ENCODE measurements around the gene CTTN. TPM values are rescaled to one million over a fixed set of nuclear protein-coding genes. Genes with fewer than 3 reads are reported as not detected.

The CTTN gene
- total RNA-seq, 1 experiment from 2014 or later, result 224 TPM

DNA sequence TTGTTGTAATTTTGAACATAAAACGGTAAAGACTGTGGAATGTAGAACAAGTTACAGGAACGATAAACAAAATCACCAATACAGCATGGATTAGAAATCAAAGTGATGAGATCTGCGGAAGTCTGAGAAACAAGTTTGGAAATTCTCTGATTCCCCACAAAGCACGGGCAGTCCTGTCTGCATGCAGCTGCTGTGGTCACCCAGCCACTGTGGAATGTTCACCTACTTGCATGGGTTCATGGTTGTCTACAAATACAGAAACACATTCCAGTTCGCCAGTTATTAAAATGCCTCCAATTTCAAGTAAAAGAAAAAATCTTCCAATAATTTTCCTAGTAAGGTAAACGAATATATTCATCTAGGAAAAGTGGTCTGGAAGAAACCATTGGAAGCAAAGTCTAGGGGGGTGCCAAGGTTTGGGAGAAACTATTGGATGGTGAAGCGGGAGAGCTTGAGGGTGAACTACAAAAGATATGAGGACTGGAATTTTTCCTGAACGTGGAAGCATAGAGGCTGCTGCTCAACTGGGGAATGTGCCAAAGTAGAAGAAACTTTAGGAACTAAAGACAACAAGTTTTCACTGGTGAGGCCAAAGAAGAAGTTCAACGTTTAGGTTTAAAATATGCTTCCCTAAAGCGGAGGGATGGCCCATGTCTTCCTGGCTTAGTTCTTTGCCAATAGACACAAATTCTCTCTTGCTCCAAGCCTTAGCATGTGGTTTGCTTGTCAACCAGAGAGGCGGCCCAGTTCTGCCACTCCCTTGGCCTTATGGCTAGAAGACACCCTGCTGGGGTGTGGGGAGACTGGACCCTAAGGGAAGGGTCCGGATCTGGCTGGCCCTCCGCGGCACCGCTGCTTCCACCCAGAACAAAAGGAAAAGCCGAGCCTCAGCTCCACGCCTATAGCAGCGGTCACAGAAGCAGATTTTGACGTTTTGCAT lies 70.2 kb downstream of the CTTN start:
- Histone ChIP-seq H3K9ac (ENCODE audit: extremely low read depth, insufficient read length, low read length) (no peak overlapping the region), H2AFZ (ENCODE audit: low read length) (no peak overlapping the region), H4K91ac (ENCODE audit: insufficient read length, low read depth, low read length) (no peak overlapping the region), H3K4me1 (ENCODE audit: insufficient read depth, low read length) (no peaks in the 10 kb centered on the region), H2BK20ac (ENCODE audit: low read depth, low read length, poor library complexity, severe bottlenecking) (no peak overlapping the region), H4K8ac (replicated peaks; ENCODE audit: insufficient read length, low read depth, low read length) (no peak overlapping the region), H4K5ac (ENCODE audit: insufficient read length, low read depth, low read length) (no peak overlapping the region), H2BK5ac (ENCODE audit: insufficient read length, low read length) (no peak overlapping the region), H3K18ac (ENCODE audit: insufficient read length, low read depth, low read length) (no peak overlapping the region), H3T11ph (ENCODE audit: low read length) (no peak overlapping the region), H3K23ac (ENCODE audit: insufficient read length, low read depth, low read length) (no peak overlapping the region), H3K79me2 (ENCODE audit: insufficient read depth, low read length) (no peaks in the 10 kb centered on the region; the same call in 1 of the 2 replicates), H3K27me3 (ENCODE audit: insufficient read depth, low read length) (no peaks in the 10 kb centered on the region), H2BK12ac (ENCODE audit: insufficient read length, low read depth, low read length) (no peak overlapping the region), H3K9me3 (ENCODE audit: control insufficient read depth, low read depth, low read length) (no peaks in the 10 kb centered on the region), H3K14ac (ENCODE audit: insufficient read depth, low read length) (no peak overlapping the region), H3K27ac (ENCODE audit: insufficient read length, low read depth, low read length) (no peak overlapping the region), H4K20me1 (ENCODE audit: control insufficient read depth, insufficient read depth, insufficient read length) (no peaks in the 10 kb centered on the region), H2BK15ac (ENCODE audit: low read depth, low read length) (no peak overlapping the region), H3K4me2 (ENCODE audit: insufficient read depth, insufficient read length, low read length) (no peak overlapping the region), H3K23me2 (ENCODE audit: insufficient read length, low read depth, low read length, poor library complexity, severe bottlenecking) (no peaks in the 10 kb centered on the region), H2AK5ac (ENCODE audit: insufficient read length, low read length) (no peak overlapping the region), H3K79me1 (ENCODE audit: insufficient read depth, low read depth, low read length, poor library complexity, severe bottlenecking) (no peaks in the 10 kb centered on the region), H2BK120ac (ENCODE audit: low read depth, low read length, poor library complexity, severe bottlenecking) (no peak overlapping the region), H3K56ac (ENCODE audit: insufficient read length, low read depth, low read length) (no peak overlapping the region), H3K4ac (ENCODE audit: low read depth, low read length) (no peak overlapping the region)
- H3K27ac Mint-ChIP-seq, result no peak overlapping the region
- peaks cover 2 to 8% (median 4%) of the 10 kb centered on the region in 3 experiments; a peak in 5 of 7 replicates for H3K36me3 Mint-ChIP-seq (ENCODE audit: insufficient read depth in 1 of 3, low read depth in 3 of 3)
- WGBS (ENCODE audit: extremely low coverage, insufficient read length, low lambda C conversion rate), result no CpG with 5 or more reads among the region's 19 CpGs
- DNase-seq, result no peak
- peaks cover 21 to 24% of the 10 kb centered on the region in 2 experiments for H3K4me1 Mint-ChIP-seq
- H3K9me3 Mint-ChIP-seq, result no peaks in the 10 kb centered on the region
- TF ChIP-seq, protein P1, sequence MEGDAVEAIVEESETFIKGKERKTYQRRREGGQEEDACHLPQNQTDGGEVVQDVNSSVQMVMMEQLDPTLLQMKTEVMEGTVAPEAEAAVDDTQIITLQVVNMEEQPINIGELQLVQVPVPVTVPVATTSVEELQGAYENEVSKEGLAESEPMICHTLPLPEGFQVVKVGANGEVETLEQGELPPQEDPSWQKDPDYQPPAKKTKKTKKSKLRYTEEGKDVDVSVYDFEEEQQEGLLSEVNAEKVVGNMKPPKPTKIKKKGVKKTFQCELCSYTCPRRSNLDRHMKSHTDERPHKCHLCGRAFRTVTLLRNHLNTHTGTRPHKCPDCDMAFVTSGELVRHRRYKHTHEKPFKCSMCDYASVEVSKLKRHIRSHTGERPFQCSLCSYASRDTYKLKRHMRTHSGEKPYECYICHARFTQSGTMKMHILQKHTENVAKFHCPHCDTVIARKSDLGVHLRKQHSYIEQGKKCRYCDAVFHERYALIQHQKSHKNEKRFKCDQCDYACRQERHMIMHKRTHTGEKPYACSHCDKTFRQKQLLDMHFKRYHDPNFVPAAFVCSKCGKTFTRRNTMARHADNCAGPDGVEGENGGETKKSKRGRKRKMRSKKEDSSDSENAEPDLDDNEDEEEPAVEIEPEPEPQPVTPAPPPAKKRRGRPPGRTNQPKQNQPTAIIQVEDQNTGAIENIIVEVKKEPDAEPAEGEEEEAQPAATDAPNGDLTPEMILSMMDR (conservative IDR thresholded peaks at IDR 0.05), result no peak
- peaks cover 4% of the 10 kb centered on the region for H3K27me3 Mint-ChIP-seq (ENCODE audit: low read depth)
- no peak overlapping the region for H3K4me3 Mint-ChIP-seq

Data from H9 (cell line).